HepG2 (cell line): Measurements from ENCODE around the gene MINDY1. TPM values are rescaled to one million over a fixed set of nuclear protein-coding genes. Genes with fewer than 3 reads are reported as not detected.

Experiments
- DMAP1 ChIP-seq: IDR thresholded peaks from 2 replicates; pipeline ENCODE4 v1.6.1; 2016
- FOXM1 ChIP-seq: sonication (generic); formaldehyde crosslinking; IDR thresholded peaks from 2 replicates; pipeline ENCODE4 v1.5.0; 2020; ENCODE audit warnings: missing genetic modification reagents
- FOXO1 ChIP-seq: sonication (generic); formaldehyde crosslinking; IDR thresholded peaks from 2 replicates; pipeline ENCODE4 v1.4.0; 2020; ENCODE audit warnings: missing genetic modification reagents
- HMG20B ChIP-seq: conservative IDR thresholded peaks from 2 replicates; pipeline ENCODE4 v1.6.1; 2016; ENCODE audit warnings: missing genetic modification reagents, missing compliant biosample characterization
- HOXA5 ChIP-seq: sonication (generic); formaldehyde crosslinking; IDR thresholded peaks from 2 replicates; pipeline ENCODE4 v1.4.0; 2020; ENCODE audit warnings: missing genetic modification reagents
- KLF12 ChIP-seq: sonication (generic); formaldehyde crosslinking; IDR thresholded peaks from 2 replicates; pipeline ENCODE4 v1.4.0; 2020; ENCODE audit warnings: missing genetic modification reagents, borderline replicate concordance
- LCORL ChIP-seq, 2 experiments: fragments of 450-650 bp in 1 of 2; sonication (generic) in 1 of 2; formaldehyde crosslinking in 1 of 2; IDR thresholded peaks; 2 replicates each; pipeline versions ENCODE4 v1.5.0 to v1.6.1; 2017 to 2020; ENCODE audit warnings: antibody characterized with exemption in 1 of 2, missing genetic modification reagents in 1 of 2
- MED13 ChIP-seq: sonication (generic); formaldehyde crosslinking; IDR thresholded peaks from 2 replicates; pipeline ENCODE4 v1.5.0; 2020; ENCODE audit warnings: missing genetic modification reagents
- NCOA5 ChIP-seq: sonication (generic); formaldehyde crosslinking; IDR thresholded peaks from 2 replicates; pipeline ENCODE4 v1.4.0; 2020; ENCODE audit warnings: missing genetic modification reagents
- NCOR1 ChIP-seq: fragments of 200-600 bp; sonication (generic); IDR thresholded peaks from 2 replicates; pipeline ENCODE4 v1.7.0; 2017; ENCODE audit warnings: antibody characterized with exemption, low read length, borderline replicate concordance
- NONO ChIP-seq, 2 experiments: fragments of 450-650 bp in 1 of 2; sonication (generic) in 1 of 2; formaldehyde crosslinking in 1 of 2; IDR thresholded peaks in 1 of 2; conservative IDR thresholded peaks in 1 of 2; 2 replicates each; pipeline versions ENCODE4 v1.6.1 to v1.8.0; 2017 to 2022; ENCODE audit warnings: mild to moderate bottlenecking in 1 of 2, missing genetic modification reagents in 1 of 2, moderate library complexity in 1 of 2
- PBX3 ChIP-seq: sonication (generic); formaldehyde crosslinking; IDR thresholded peaks from 2 replicates; pipeline ENCODE4 v1.8.1; 2023; ENCODE audit warnings: missing genetic modification reagents, inconsistent platforms, borderline replicate concordance
- SP5 ChIP-seq: IDR thresholded peaks from 2 replicates; pipeline ENCODE4 v1.6.1; 2016; ENCODE audit warnings: low read depth, borderline replicate concordance
- STAG1 ChIP-seq: sonication (generic); formaldehyde crosslinking; IDR thresholded peaks from 2 replicates; pipeline ENCODE4 v1.4.0; 2020; ENCODE audit warnings: missing genetic modification reagents
- STAT6 ChIP-seq: sonication (generic); formaldehyde crosslinking; IDR thresholded peaks from 2 replicates; pipeline ENCODE4 v1.4.0; 2020; ENCODE audit warnings: missing genetic modification reagents, mild to moderate bottlenecking, borderline replicate concordance
- THAP11 ChIP-seq: IDR thresholded peaks from 2 replicates; pipeline ENCODE4 v1.6.1; 2016; ENCODE audit warnings: missing biosample characterization, missing genetic modification reagents
- ZBTB37 ChIP-seq: sonication (generic); formaldehyde crosslinking; IDR thresholded peaks from 2 replicates; pipeline ENCODE4 v1.4.0; 2020; ENCODE audit warnings: mild to moderate bottlenecking, missing genetic modification reagents
- ZSCAN29 ChIP-seq: sonication (generic); formaldehyde crosslinking; conservative IDR thresholded peaks from 2 replicates; pipeline ENCODE4 v1.4.0; 2020; ENCODE audit warnings: mild to moderate bottlenecking, missing genetic modification reagents
- polyA plus RNA-seq, 8 experiments: library from polyadenylated mRNA; depleted of rRNA in 3 of 8; stranded (reverse) in 7 of 8; unstranded in 1 of 8; fragments of >200 nt; fragmentation: Illumina TruSeq in 4 of 8; extraction: Trizol in 4 of 8; gene quantifications; 2 replicates each; pipeline versions ENCODE4 v1.2.1 to v1.2.3, GENCODE V29; 2011 to 2016; ENCODE audit warnings: low read depth in 4 of 8, missing spikeins in 1 of 8, mixed read lengths in 1 of 8; ENCODE audit not compliant: insufficient read depth in 1 of 8
- total RNA-seq, 5 experiments: library from RNA; depleted of rRNA; stranded (reverse); fragments of >200 nt; fragmentation: Illumina TruSeq; extraction: Trizol; gene quantifications; 2 replicates each; pipeline ENCODE4 v1.2.3, GENCODE V29; 2016; ENCODE audit warnings: low read depth in 1 of 5
- TF ChIP-seq, protein P1 (sequence below): fragments of 450-650 bp; IDR thresholded peaks from 2 replicates; pipeline ENCODE4 v1.6.1; 2016
- TF ChIP-seq, protein P2 (sequence below): IDR thresholded peaks from 2 replicates; pipeline ENCODE4 v1.6.1; 2016; ENCODE audit warnings: missing compliant biosample characterization, missing genetic modification reagents, borderline replicate concordance
- TF ChIP-seq, protein P3 (sequence below): sonication (generic); formaldehyde crosslinking; IDR thresholded peaks from 2 replicates; pipeline ENCODE4 v1.5.0; 2020; ENCODE audit warnings: missing genetic modification reagents, mild to moderate bottlenecking, borderline replicate concordance

MINDY1 gene
- total and polyA plus RNA-seq, 2 of the 13 experiments (the other 11 are each of a cell fraction or from before 2014, with no cell fraction given), result 11.1 to 15.0 TPM

- TF ChIP-seq ZBTB37 (0 out of 2 replicates have a peak, but pooled peaks have one; percentile 55), MED13 (CRISPR knock-in tag) (no peak), STAT6 (CRISPR knock-in tag) (no peak), FOXM1 (no peak), DMAP1 (CRISPR knock-in tag) (no peak), NCOR1 (0 out of 2 replicates have a peak, but pooled peaks have one; percentile 26), HOXA5 (no peak), PBX3 (CRISPR knock-in tag) (no peak), KLF12 (CRISPR knock-in tag) (no peak), NCOA5 (CRISPR knock-in tag) (no peak), SP5 (CRISPR knock-in tag) (no peak), LCORL (IDR thresholded peaks at IDR 0.05) (no peak), LCORL (CRISPR knock-in tag; IDR thresholded peaks at IDR 0.05) (no peak), HMG20B (CRISPR knock-in tag) (no peak), STAG1 (peak; percentile 67), NONO (IDR thresholded peaks at IDR 0.05) (no peak), NONO (CRISPR knock-in tag; conservative IDR thresholded peaks at IDR 0.05) (no peak), FOXO1 (no peak), ZSCAN29 (CRISPR knock-in tag) (no peak), THAP11 (CRISPR knock-in tag) (peak; percentile 75)
- TF ChIP-seq, protein P1, sequence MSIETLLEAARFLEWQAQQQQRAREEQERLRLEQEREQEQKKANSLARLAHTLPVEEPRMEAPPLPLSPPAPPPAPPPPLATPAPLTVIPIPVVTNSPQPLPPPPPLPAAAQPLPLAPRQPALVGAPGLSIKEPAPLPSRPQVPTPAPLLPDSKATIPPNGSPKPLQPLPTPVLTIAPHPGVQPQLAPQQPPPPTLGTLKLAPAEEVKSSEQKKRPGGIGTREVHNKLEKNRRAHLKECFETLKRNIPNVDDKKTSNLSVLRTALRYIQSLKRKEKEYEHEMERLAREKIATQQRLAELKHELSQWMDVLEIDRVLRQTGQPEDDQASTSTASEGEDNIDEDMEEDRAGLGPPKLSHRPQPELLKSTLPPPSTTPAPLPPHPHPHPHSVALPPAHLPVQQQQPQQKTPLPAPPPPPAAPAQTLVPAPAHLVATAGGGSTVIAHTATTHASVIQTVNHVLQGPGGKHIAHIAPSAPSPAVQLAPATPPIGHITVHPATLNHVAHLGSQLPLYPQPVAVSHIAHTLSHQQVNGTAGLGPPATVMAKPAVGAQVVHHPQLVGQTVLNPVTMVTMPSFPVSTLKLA, result no peak
- TF ChIP-seq, protein P2, sequence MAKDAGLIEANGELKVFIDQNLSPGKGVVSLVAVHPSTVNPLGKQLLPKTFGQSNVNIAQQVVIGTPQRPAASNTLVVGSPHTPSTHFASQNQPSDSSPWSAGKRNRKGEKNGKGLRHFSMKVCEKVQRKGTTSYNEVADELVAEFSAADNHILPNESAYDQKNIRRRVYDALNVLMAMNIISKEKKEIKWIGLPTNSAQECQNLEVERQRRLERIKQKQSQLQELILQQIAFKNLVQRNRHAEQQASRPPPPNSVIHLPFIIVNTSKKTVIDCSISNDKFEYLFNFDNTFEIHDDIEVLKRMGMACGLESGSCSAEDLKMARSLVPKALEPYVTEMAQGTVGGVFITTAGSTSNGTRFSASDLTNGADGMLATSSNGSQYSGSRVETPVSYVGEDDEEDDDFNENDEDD, result no peak
- TF ChIP-seq, protein P3, sequence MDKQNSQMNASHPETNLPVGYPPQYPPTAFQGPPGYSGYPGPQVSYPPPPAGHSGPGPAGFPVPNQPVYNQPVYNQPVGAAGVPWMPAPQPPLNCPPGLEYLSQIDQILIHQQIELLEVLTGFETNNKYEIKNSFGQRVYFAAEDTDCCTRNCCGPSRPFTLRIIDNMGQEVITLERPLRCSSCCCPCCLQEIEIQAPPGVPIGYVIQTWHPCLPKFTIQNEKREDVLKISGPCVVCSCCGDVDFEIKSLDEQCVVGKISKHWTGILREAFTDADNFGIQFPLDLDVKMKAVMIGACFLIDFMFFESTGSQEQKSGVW (CRISPR knock-in tag), result no peak
Measured at GRCh38 chr1:151006327-151007052, at the start of gene MINDY1 (continued).
